WTC11 (cell line): ENCODE measurements around the gene PTH1R. TPM values are rescaled to one million over a fixed set of nuclear protein-coding genes. Genes with fewer than 3 reads are reported as not detected.

Source experiments
- ATAC-seq: fragments of 200-7000 bp; cut with Tn5 transposase; 2 replicates; pipeline ENCODE4 v1.10.0; 2021; ENCODE audit warnings: mild to moderate bottlenecking, moderate library complexity
- CTCF ChIA-PET: fragments of 300-600 bp; sonication (Branson Sonifier 250); formaldehyde crosslinking; loops from one replicate; lab custom pipeline; 2021; ENCODE audit warnings: antibody characterized with exemption; lab: Charles Lee
- POLR2A ChIA-PET: fragments of 350-600 bp; sonication (Branson Sonifier 250); formaldehyde crosslinking; loops from one replicate; lab custom pipeline; 2021; ENCODE audit warnings: antibody characterized with exemption; lab: Charles Lee
- DNase-seq: peaks from one replicate; pipeline ENCODE4 v3.0.0; 2021; ENCODE audit warnings: low spot score
- H3K27ac Mint-ChIP-seq: 2 replicates; pipeline ENCODE4 v1.8.0; 2021; ENCODE audit warnings: mixed read lengths
- H3K27me3 Mint-ChIP-seq: 2 replicates; pipeline ENCODE4 v1.8.0; 2021; ENCODE audit warnings: low read depth, mild to moderate bottlenecking, moderate library complexity, mixed read lengths
- H3K36me3 Mint-ChIP-seq: 2 replicates; pipeline ENCODE4 v1.8.0; 2021; ENCODE audit warnings: mixed read lengths
- H3K4me1 Mint-ChIP-seq: 2 replicates; pipeline ENCODE4 v1.8.0; 2022; ENCODE audit warnings: mixed read lengths
- H3K4me3 Mint-ChIP-seq: 2 replicates; pipeline ENCODE4 v1.8.0; 2021; ENCODE audit warnings: mild to moderate bottlenecking, moderate library complexity, mixed read lengths
- H3K9me3 Mint-ChIP-seq: 2 replicates; pipeline ENCODE4 v1.8.0; 2021; ENCODE audit warnings: mixed read lengths
- CREB1 ChIP-seq: sonication (generic); formaldehyde crosslinking; IDR thresholded peaks from 2 replicates; pipeline ENCODE4 v1.8.0; 2023; ENCODE audit warnings: mild to moderate bottlenecking, missing genetic modification reagents
- FOXK1 ChIP-seq: sonication (generic); formaldehyde crosslinking; IDR thresholded peaks from 2 replicates; pipeline ENCODE4 v1.8.0; 2022; ENCODE audit warnings: mild to moderate bottlenecking, moderate library complexity, missing genetic modification reagents
- MXD4 ChIP-seq: fragments of 250-450 bp; sonication (Bioruptor Pico); IDR thresholded peaks from 2 replicates; pipeline ENCODE4 v1.8.0; 2021; ENCODE audit warnings: mild to moderate bottlenecking, moderate library complexity, borderline replicate concordance
- NFYB ChIP-seq: sonication (generic); formaldehyde crosslinking; conservative IDR thresholded peaks from 2 replicates; pipeline ENCODE4 v1.8.0; 2022; ENCODE audit warnings: low read depth, missing genetic modification reagents
- NR1H2 ChIP-seq: sonication (generic); formaldehyde crosslinking; IDR thresholded peaks from 2 replicates; pipeline ENCODE4 v1.9.0; 2021; ENCODE audit warnings: mild to moderate bottlenecking, moderate library complexity, missing genetic modification reagents
- NR2C2 ChIP-seq: sonication (generic); formaldehyde crosslinking; IDR thresholded peaks from 2 replicates; pipeline ENCODE4 v1.8.0; 2022; ENCODE audit warnings: mild to moderate bottlenecking, missing genetic modification reagents
- TCF7 ChIP-seq: sonication (generic); formaldehyde crosslinking; IDR thresholded peaks from 2 replicates; pipeline ENCODE4 v1.8.0; 2022; ENCODE audit warnings: mild to moderate bottlenecking, low read depth, missing genetic modification reagents, moderate library complexity
- total RNA-seq: library from RNA; stranded (reverse); gene quantifications from 3 replicates; pipeline ENCODE4 v1.2.3, GENCODE V29; 2021
- TF ChIP-seq, protein P1 (sequence below): sonication (generic); formaldehyde crosslinking; conservative IDR thresholded peaks from 2 replicates; pipeline ENCODE4 v1.8.1; 2023; ENCODE audit warnings: mild to moderate bottlenecking, low read depth, missing genetic modification reagents, moderate library complexity
- TF ChIP-seq, protein P2 (sequence below): fragments of 250-450 bp; sonication (Bioruptor Pico); conservative IDR thresholded peaks from 2 replicates; pipeline ENCODE4 v1.9.0; 2021; ENCODE audit warnings: mild to moderate bottlenecking
- TF ChIP-seq, protein P3 (sequence below): sonication (generic); formaldehyde crosslinking; IDR thresholded peaks from 2 replicates; pipeline ENCODE4 v1.8.0; 2022; ENCODE audit warnings: mild to moderate bottlenecking, missing genetic modification reagents

PTH1R gene
- total RNA-seq, 1 experiment from 2014 or later = 12.0 TPM

DNA sequence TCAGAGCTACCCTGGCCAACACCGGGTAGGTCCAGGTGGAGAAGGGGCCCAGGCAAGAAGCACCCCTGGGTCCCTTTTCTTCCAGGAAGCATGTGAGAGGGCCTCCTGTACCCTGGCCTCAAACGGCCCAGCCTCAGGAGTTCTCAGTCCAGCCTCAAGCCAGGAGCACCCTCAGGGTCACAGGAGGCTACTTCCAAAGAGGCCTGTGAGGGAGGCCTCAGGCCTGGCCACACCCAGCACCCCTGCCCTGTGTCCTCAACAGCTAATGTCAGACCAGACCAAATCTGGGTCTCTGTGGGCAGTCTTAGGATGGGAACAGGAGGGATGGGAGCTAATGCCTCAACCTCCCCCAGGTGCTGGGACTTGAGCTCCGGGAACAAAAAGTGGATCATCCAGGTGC, 23.5 kb downstream of the PTH1R start:
- ChIA-PET CTCF (interaction anchor here (0.8 to 1.5 kb wide), 4 partner anchors 9 to 237 kb away, joined by 4 read pairs; partner anchors contain the start of gene PRSS50), POLR2A (no interaction called here)
- TF ChIP-seq NR1H2 (CRISPR knock-in tag) (no peak), FOXK1 (CRISPR knock-in tag) (no peak), CREB1 (no peak), TCF7 (CRISPR knock-in tag) (no peak), MXD4 (CRISPR knock-in tag) (no peak), NR2C2 (CRISPR knock-in tag) (no peak)
- TF ChIP-seq, protein P1, sequence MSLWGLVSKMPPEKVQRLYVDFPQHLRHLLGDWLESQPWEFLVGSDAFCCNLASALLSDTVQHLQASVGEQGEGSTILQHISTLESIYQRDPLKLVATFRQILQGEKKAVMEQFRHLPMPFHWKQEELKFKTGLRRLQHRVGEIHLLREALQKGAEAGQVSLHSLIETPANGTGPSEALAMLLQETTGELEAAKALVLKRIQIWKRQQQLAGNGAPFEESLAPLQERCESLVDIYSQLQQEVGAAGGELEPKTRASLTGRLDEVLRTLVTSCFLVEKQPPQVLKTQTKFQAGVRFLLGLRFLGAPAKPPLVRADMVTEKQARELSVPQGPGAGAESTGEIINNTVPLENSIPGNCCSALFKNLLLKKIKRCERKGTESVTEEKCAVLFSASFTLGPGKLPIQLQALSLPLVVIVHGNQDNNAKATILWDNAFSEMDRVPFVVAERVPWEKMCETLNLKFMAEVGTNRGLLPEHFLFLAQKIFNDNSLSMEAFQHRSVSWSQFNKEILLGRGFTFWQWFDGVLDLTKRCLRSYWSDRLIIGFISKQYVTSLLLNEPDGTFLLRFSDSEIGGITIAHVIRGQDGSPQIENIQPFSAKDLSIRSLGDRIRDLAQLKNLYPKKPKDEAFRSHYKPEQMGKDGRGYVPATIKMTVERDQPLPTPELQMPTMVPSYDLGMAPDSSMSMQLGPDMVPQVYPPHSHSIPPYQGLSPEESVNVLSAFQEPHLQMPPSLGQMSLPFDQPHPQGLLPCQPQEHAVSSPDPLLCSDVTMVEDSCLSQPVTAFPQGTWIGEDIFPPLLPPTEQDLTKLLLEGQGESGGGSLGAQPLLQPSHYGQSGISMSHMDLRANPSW (CRISPR knock-in tag) = no peak
- no peaks in the 10 kb centered on the region for H3K9me3 Mint-ChIP-seq
- ATAC-seq (no peak), DNase-seq (no peak)
- no peak overlapping the region for H3K4me3 Mint-ChIP-seq
- no peaks in the 10 kb centered on the region; the same call in 1 of the 2 replicates for H3K4me1 Mint-ChIP-seq
- H3K27ac Mint-ChIP-seq = no peak overlapping the region
- peaks cover 22% of the 10 kb centered on the region for H3K27me3 Mint-ChIP-seq
- no peaks in the 10 kb centered on the region for H3K36me3 Mint-ChIP-seq

DNA sequence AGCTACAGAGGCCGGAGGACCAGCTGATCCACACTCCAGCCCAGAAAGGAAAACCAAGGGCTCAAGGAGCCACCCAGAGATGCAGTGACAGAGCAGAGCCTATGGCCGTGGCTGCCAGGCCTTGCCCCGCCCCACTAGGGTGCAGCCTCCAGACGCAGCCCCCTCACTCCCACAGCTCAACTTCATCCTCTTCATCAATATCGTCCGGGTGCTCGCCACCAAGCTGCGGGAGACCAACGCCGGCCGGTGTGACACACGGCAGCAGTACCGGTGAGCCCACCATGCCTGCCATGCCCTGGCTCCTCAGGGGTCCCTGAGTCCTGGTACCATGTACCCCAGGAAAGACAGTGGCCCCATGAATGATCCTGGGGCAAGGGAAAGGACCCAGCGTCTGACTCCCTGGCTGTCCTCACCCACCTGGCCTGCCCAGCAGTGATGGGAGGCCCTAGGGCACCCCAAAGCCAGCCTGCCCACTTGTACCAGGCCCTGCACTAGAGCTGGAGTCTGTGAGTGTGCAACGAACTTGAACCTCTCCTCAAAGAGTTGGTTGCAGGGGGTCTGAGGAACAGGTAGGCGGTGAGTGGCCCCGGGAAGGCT, 24.2 kb downstream of the PTH1R start:
- ATAC-seq (no peak), DNase-seq (no peak)
- no peaks in the 10 kb centered on the region for H3K9me3 Mint-ChIP-seq
- TF ChIP-seq NR1H2 (CRISPR knock-in tag) = no peak
- TF ChIP-seq, all 79 proteins: peak for 0
- H3K36me3 Mint-ChIP-seq = no peaks in the 10 kb centered on the region
- no peak overlapping the region for H3K27ac Mint-ChIP-seq
- H3K27me3 Mint-ChIP-seq = peaks cover 20% of the 10 kb centered on the region
- ChIA-PET CTCF (interaction anchor here (1.5 kb wide), 1 partner anchor 199 kb away, joined by 4 read pairs; no protein-coding TSS in a partner anchor), POLR2A (no interaction called here)
- H3K4me1 Mint-ChIP-seq = no peaks in the 10 kb centered on the region; the same call in 1 of the 2 replicates
- no peak overlapping the region for H3K4me3 Mint-ChIP-seq

DNA sequence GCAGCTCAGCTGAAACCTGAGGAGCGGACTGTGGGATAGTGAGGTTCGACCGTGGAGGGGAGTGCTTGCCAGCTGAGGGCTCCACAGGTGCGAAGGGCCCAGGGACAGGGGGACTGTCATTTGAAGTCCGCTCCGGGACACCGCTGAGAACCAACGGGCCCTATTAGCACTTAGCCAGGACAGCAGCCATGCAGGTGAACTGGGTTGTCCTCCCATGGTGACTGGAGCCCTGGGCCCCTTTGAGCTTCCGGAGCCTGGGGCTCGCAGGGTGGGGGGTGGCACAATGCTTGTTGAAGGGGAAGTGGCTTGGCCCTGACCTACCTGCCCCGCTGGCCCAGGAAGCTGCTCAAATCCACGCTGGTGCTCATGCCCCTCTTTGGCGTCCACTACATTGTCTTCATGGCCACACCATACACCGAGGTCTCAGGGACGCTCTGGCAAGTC, 24.7 kb downstream of the PTH1R start:
- CTCF ChIA-PET = interaction anchor here (0.6 kb wide), 1 partner anchor 48 kb away, joined by 3 read pairs; no protein-coding TSS in a partner anchor
- Mint-ChIP-seq H3K4me1 (no peaks in the 10 kb centered on the region; the same call in 1 of the 2 replicates), H3K27ac (no peak overlapping the region), H3K9me3 (no peaks in the 10 kb centered on the region), H3K27me3 (peaks cover 20% of the 10 kb centered on the region), H3K4me3 (no peak overlapping the region), H3K36me3 (no peaks in the 10 kb centered on the region)
- POLR2A ChIA-PET = interaction anchor here (0.5 kb wide), 1 partner anchor 243 kb away, joined by 3 read pairs; no protein-coding TSS in a partner anchor
- TF ChIP-seq, protein P2, sequence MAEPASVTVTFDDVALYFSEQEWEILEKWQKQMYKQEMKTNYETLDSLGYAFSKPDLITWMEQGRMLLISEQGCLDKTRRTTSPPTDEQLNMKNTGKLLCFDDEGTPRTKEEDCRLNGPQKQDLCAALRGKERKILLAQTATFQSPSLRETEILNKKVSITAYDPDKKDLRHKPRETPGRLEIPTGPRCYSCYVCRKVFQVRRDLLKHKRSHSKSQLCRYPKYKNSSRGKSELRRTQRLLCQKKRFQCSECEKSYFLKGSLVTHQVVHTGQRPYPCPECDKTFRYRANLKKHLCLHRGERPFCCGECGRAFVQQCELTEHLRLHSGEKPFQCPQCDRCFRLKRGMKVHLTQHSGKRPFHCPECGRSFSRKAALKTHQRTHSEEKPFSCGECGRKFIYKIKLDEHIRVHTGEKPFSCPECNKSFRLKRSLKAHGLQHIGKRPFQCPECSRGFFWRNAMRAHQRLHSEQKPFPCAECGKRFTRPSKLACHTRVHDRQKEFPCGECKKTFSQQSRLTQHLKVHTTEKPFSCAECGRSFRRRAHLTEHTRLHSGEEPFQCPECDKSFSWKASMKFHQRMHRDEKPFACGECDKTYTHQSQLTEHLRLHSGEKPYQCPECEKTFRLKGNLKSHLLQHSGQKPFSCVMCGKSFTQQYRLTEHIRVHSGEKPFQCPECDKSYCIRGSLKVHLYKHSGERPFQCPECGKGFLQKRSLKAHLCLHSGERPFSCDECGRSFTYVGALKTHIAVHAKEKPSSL = no peak
- TF ChIP-seq, protein P3, sequence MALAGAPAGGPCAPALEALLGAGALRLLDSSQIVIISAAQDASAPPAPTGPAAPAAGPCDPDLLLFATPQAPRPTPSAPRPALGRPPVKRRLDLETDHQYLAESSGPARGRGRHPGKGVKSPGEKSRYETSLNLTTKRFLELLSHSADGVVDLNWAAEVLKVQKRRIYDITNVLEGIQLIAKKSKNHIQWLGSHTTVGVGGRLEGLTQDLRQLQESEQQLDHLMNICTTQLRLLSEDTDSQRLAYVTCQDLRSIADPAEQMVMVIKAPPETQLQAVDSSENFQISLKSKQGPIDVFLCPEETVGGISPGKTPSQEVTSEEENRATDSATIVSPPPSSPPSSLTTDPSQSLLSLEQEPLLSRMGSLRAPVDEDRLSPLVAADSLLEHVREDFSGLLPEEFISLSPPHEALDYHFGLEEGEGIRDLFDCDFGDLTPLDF (CRISPR knock-in tag) = no peak
- TF ChIP-seq NFYB (CRISPR knock-in tag) = no peak
- no peak for ATAC-seq
- no peak for DNase-seq
